Skeletal muscle tissue (tissue), 4 donors: ENCODE data around the gene CFAP46. TPM values are rescaled to one million over a fixed set of nuclear protein-coding genes. Genes with fewer than 3 reads are reported as not detected.
"Not testable (repeated sequence)": the region's sequence is repeated elsewhere in the genome, so short reads cannot be mapped to it uniquely, and the experiment has no call there.

Experiments
- H3K27ac ChIP-seq: one replicate; pipeline ENCODE4 v1.7.0; 2013; ENCODE audit warnings: mild to moderate bottlenecking, low read depth, low read length, inconsistent platforms
- H3K27me3 ChIP-seq, 3 donors: one replicate each; pipeline ENCODE4 v1.7.0; 2013; ENCODE audit warnings: low read length in 3 of 3; ENCODE audit not compliant: control insufficient read depth in 3 of 3, insufficient read depth in 3 of 3
- H3K36me3 ChIP-seq, 3 donors: one replicate each; pipeline ENCODE4 v1.7.0; 2013; ENCODE audit warnings: low read length in 3 of 3; ENCODE audit not compliant: control insufficient read depth in 3 of 3, insufficient read depth in 3 of 3
- H3K4me1 ChIP-seq, 3 donors: one replicate each; pipeline ENCODE4 v1.7.0; 2013; ENCODE audit warnings: low read length in 3 of 3, mild to moderate bottlenecking in 3 of 3; ENCODE audit not compliant: control insufficient read depth in 3 of 3, insufficient read depth in 3 of 3
- H3K4me3 ChIP-seq, 3 donors: one replicate each; pipeline ENCODE4 v1.7.0; 2013; ENCODE audit warnings: low read length in 3 of 3
- H3K9ac ChIP-seq, 3 donors: one replicate each; pipeline ENCODE4 v1.7.0; 2013; ENCODE audit warnings: low read length in 3 of 3, mild to moderate bottlenecking in 3 of 3, moderate library complexity in 2 of 3, low read depth in 1 of 3
- H3K9me3 ChIP-seq, 3 donors: one replicate each; pipeline ENCODE4 v1.7.0; 2013; ENCODE audit warnings: low read length in 3 of 3; ENCODE audit not compliant: control insufficient read depth in 3 of 3
- total RNA-seq: library from RNA; depleted of rRNA; stranded (reverse); fragments of >200 nt; gene quantifications from one replicate; pipeline ENCODE4 v1.2.3, GENCODE V29; 2014
- donor health status: Osteomylitis.

The CFAP46 gene
- total RNA-seq, 1 donor from 2014 or later, result not detected

- H3K9me3 ChIP-seq, result no peaks in the 10 kb centered on the region
- no peaks in the 10 kb centered on the region for H3K4me1 ChIP-seq
- no peak overlapping the region for H3K9ac ChIP-seq
- no peak overlapping the region for H3K27ac ChIP-seq
- H3K36me3 ChIP-seq, result peaks cover 0 to 11% (median 5%) of the 10 kb centered on the region in 3 donors
- peaks cover 0 to 19% (median 0%) of the 10 kb centered on the region in 3 donors for H3K27me3 ChIP-seq
- H3K4me3 ChIP-seq, result no peak overlapping the region
Measured at GRCh38 chr10:132829403-132829802, 113.0 kb downstream of the CFAP46 start.

- Histone ChIP-seq H3K27me3 (peaks cover 0 to 12% (median 0%) of the 10 kb centered on the region in 3 donors), H3K9ac (no peak overlapping the region), H3K4me1 (no peaks in the 10 kb centered on the region), H3K4me3 (no peak overlapping the region), H3K36me3 (peaks cover 0 to 10% (median 5%) of the 10 kb centered on the region in 3 donors), H3K27ac (no peak overlapping the region), H3K9me3 (no peaks in the 10 kb centered on the region)
Measured at GRCh38 chr10:132828681-132829080, 113.7 kb downstream of the CFAP46 start.

GRCh38 chr10:132827861-132828539 is 114.4 kb downstream of the CFAP46 start:
- Histone ChIP-seq H3K4me3 (no peak overlapping the region), H3K9me3 (no peaks in the 10 kb centered on the region), H3K9ac (no peak overlapping the region), H3K4me1 (no peaks in the 10 kb centered on the region), H3K36me3 (peaks cover 0 to 6% (median 5%) of the 10 kb centered on the region in 3 donors), H3K27me3 (peaks cover 0 to 7% (median 0%) of the 10 kb centered on the region in 3 donors), H3K27ac (no peak overlapping the region)

- Histone ChIP-seq H3K27me3 (peaks cover 0 to 7% (median 0%) of the 10 kb centered on the region in 3 donors), H3K4me3 (no peak overlapping the region)
Measured at GRCh38 chr10:132827423-132827789, 115.0 kb downstream of the CFAP46 start.

GRCh38 chr10:132826524-132827422 is 115.6 kb downstream of the CFAP46 start:
- H3K4me1 ChIP-seq, result no peaks in the 10 kb centered on the region
- H3K4me3 ChIP-seq, result no peak overlapping the region
- H3K36me3 ChIP-seq, result peaks cover 0 to 15% (median 12%) of the 10 kb centered on the region in 3 donors
- H3K27me3 ChIP-seq, result peaks cover 0 to 4% (median 0%) of the 10 kb centered on the region in 3 donors
- no peaks in the 10 kb centered on the region for H3K9me3 ChIP-seq
- no peak overlapping the region for H3K27ac ChIP-seq
- H3K9ac ChIP-seq, result no peak overlapping the region

More at GRCh38 chr10:132827423-132827789, 115.0 kb downstream of the CFAP46 start:
- no peaks in the 10 kb centered on the region for H3K9me3 ChIP-seq
- H3K27ac ChIP-seq, result no peak overlapping the region
- no peaks in the 10 kb centered on the region for H3K4me1 ChIP-seq
- H3K36me3 ChIP-seq, result peaks cover 0 to 11% (median 9%) of the 10 kb centered on the region in 3 donors
- no peak overlapping the region for H3K9ac ChIP-seq

GRCh38 chr10:132825783-132826523 is 116.4 kb downstream of the CFAP46 start:
- not testable (repeated sequence) for H3K4me3 ChIP-seq, H3K9me3 ChIP-seq, H3K4me1 ChIP-seq, H3K9ac ChIP-seq, H3K27me3 ChIP-seq, H3K27ac ChIP-seq
- H3K36me3 ChIP-seq, result peaks cover 0 to 19% (median 12%) of the 10 kb centered on the region in 3 donors

GRCh38 chr10:132820056-132820455 is 122.3 kb downstream of the CFAP46 start:
- no peak overlapping the region for H3K9ac ChIP-seq
- H3K27ac ChIP-seq, result no peak overlapping the region
- H3K4me1 ChIP-seq, result no peaks in the 10 kb centered on the region
- H3K9me3 ChIP-seq, result no peaks in the 10 kb centered on the region
- peaks cover 0 to 26% (median 14%) of the 10 kb centered on the region in 3 donors for H3K36me3 ChIP-seq
- peaks cover 0 to 11% (median 0%) of the 10 kb centered on the region in 3 donors for H3K27me3 ChIP-seq
- H3K4me3 ChIP-seq, result no peak overlapping the region

GRCh38 chr10:132817701-132818211 is 124.6 kb downstream of the CFAP46 start:
- H3K4me3 ChIP-seq, result no peak overlapping the region
- no peaks in the 10 kb centered on the region for H3K9me3 ChIP-seq
- no peaks in the 10 kb centered on the region for H3K4me1 ChIP-seq
- H3K27me3 ChIP-seq, result peaks cover 0 to 16% (median 0%) of the 10 kb centered on the region in 3 donors
- no peak overlapping the region for H3K27ac ChIP-seq
- peaks cover 0 to 21% (median 10%) of the 10 kb centered on the region in 3 donors for H3K36me3 ChIP-seq
- H3K9ac ChIP-seq, result no peak overlapping the region

GRCh38 chr10:132816718-132817117 is 125.7 kb downstream of the CFAP46 start:
- Histone ChIP-seq H3K27ac (no peak overlapping the region), H3K4me3 (no peak overlapping the region), H3K36me3 (peaks cover 0 to 13% (median 5%) of the 10 kb centered on the region in 3 donors), H3K9ac (no peak overlapping the region), H3K4me1 (no peaks in the 10 kb centered on the region), H3K9me3 (no peaks in the 10 kb centered on the region), H3K27me3 (peaks cover 0 to 21% (median 0%) of the 10 kb centered on the region in 3 donors)
